Measurements from ENCODE around the gene CHRM2. TPM values are rescaled to one million over a fixed set of nuclear protein-coding genes. Genes with fewer than 3 reads are reported as not detected.

CHRM2 gene
- total and polyA plus RNA-seq, 2 of the 4 experiments (the other 2 are of a cell fraction), result 79.3 to 184 TPM

DNA sequence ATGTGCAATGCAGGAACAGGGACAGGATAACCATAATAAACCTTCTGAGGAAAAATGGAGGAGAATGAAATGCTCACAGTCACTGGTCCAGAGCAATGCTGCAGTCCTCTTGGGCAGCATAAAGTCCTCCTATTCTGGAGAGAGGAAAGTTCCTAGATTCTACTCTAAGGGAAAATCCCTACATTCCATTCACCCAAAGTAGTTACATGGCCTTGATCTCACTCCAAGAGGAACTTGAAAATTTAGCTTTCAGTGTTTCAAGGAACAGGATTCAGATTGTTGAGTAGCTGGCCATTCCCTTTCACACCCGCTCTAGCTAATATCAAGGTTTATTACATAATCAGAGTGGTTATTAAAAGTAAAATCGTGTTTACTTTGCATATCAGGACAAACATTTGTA is 168.3 kb downstream of the CHRM2 start:
- no TSS peak for BruUV-seq (replicated peaks)
- Histone ChIP-seq H3K9ac (ENCODE audit: low read depth, low read length) (no peak overlapping the region), H2BK15ac (ENCODE audit: low read depth, low read length) (no peak overlapping the region), H3K79me1 (ENCODE audit: low read depth in 1 of 2, low read length in 2 of 2) (no peaks in the 10 kb centered on the region), H3K4ac (ENCODE audit: low read depth, low read length) (peak overlapping the region; percentile 1), H4K8ac (ENCODE audit: low read depth in 2 of 2, low read length in 2 of 2) (peak overlapping the region in 1 of 2 experiments; percentile 2; a peak in 1 of 4 replicates), H2AK9ac (replicated peaks; ENCODE audit: low read depth, low read length, poor library complexity) (no peak overlapping the region), H3K4me3 (ENCODE audit: insufficient read depth, low read depth, low read length) (no peak overlapping the region), H3K23ac (ENCODE audit: low read depth, low read length) (no peak overlapping the region), H2AK5ac (ENCODE audit: low read depth, low read length) (no peak overlapping the region), H2BK120ac (ENCODE audit: low read depth, low read length) (peak overlapping the region; percentile 43), H4K91ac (ENCODE audit: insufficient read depth, low read depth, low read length) (peak overlapping the region; percentile 5; the same call in 1 of the 2 replicates), H3K9me1 (ENCODE audit: insufficient read depth, low read length) (no peaks in the 10 kb centered on the region), H3K56ac (ENCODE audit: extremely low read depth, insufficient read depth, low read length) (no peak overlapping the region), H3K27ac (ENCODE audit: insufficient read depth, low read length) (no peak overlapping the region), H4K5ac (ENCODE audit: low read depth, low read length) (no peak overlapping the region), H3K9me3 (ENCODE audit: control insufficient read depth, insufficient read depth, low read length) (no peaks in the 10 kb centered on the region), H3K18ac (ENCODE audit: low read depth, low read length) (no peak overlapping the region), H3K14ac (replicated peaks; ENCODE audit: low read depth, low read length) (0 out of 2 replicates have a peak overlapping the region, but pooled peaks have one; percentile 3), H2AFZ (replicated peaks; ENCODE audit: low read length, poor library complexity) (no peak overlapping the region), H4K20me1 (ENCODE audit: insufficient read depth, low read length) (no peaks in the 10 kb centered on the region), H2BK20ac (ENCODE audit: low read depth, low read length) (peak overlapping the region; percentile 1; the same call in 1 of the 2 replicates), H3K36me3 (ENCODE audit: control insufficient read depth, insufficient read depth, low read length) (no peaks in the 10 kb centered on the region), H3K4me1 (ENCODE audit: control insufficient read depth, insufficient read depth, low read length) (peaks cover 2% of the 10 kb centered on the region; the same call in 1 of the 2 replicates), H2BK5ac (ENCODE audit: low read depth, low read length, poor library complexity, severe bottlenecking) (peak overlapping the region; percentile 0), H3K27me3 (ENCODE audit: control insufficient read depth, insufficient read depth, low read length) (no peaks in the 10 kb centered on the region), H3K4me2 (ENCODE audit: low read depth, low read length) (no peak overlapping the region)
- POLR2A ChIA-PET (ENCODE audit: unreplicated experiment), result no interaction called here
- dilution Hi-C loops (cut with HindIII; ENCODE audit: low sequenced_read_pairs, unreplicated experiment) (no loop called here), in situ Hi-C loops (cut with MboI; ENCODE audit: low sequenced_read_pairs) (no loop called here), intact Hi-C loops (cut with micrococcal nuclease) (no loop called here)
- CTCF ChIA-PET, result no interaction called here
- DNase-seq (peak; percentile 60), ATAC-seq (ENCODE audit: low read depth) (peak; percentile 66)
- no CpG with 5 or more reads among the region's 2 CpGs for WGBS, 2 experiments (ENCODE audit: extremely low coverage in 2 of 2, insufficient read length in 1 of 2)
- TF ChIP-seq FOS (IDR thresholded peaks at IDR 0.05; ENCODE audit: low read depth, low read length), result no peak
- no peak for TF ChIP-seq RCOR1 (IDR thresholded peaks at IDR 0.05; ENCODE audit: insufficient replicate concordance, low read length)
- TF ChIP-seq CTCF (conservative IDR thresholded peaks at IDR 0.05; ENCODE audit: low read depth, low read length), result no peak
